Measurements from ENCODE around the gene ABCB8.
"Not testable (repeated sequence)": the region's sequence is repeated elsewhere in the genome, so short reads cannot be mapped to it uniquely, and the experiment has no call there.

The ABCB8 gene

GRCh38 chr7:151015967-151016366 is 12.3 kb upstream of the ABCB8 start:
- no peak for FAIRE-seq

DNA sequence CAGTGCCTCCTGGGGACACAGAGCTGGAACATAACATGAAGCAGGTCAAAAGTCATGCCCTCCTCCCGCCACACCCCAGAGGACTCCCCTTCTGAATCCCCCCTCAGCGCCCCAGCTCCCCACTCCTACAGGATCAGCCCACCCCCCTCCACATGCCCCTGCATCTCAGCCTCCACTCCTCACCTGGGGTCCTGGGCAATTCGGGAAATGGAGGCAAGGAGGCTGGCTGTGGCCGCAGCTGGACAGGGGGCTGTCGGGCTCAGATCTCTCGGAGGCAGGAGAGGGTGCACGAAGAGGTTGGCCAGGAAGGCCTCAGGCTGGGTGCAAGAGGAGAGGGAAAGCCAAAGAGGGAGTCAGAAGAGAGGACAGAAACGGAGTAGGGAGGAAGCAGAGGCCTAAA is 11.7 kb upstream of the ABCB8 start:
- no peak for FAIRE-seq

GRCh38 chr7:151016942-151017341 is 11.3 kb upstream of the ABCB8 start:
- no peak for FAIRE-seq

GRCh38 chr7:151017370-151017952 is 10.8 kb upstream of the ABCB8 start:
- no peak for FAIRE-seq

GRCh38 chr7:151017953-151018420 is 10.3 kb upstream of the ABCB8 start:
- FAIRE-seq, result no peak

- no peak for FAIRE-seq
These were observed 9.7 kb upstream of the ABCB8 start for GRCh38 chr7:151018421-151019129.

GRCh38 chr7:151019130-151019447 is 9.2 kb upstream of the ABCB8 start:
- no peak for FAIRE-seq

- FAIRE-seq, result no peak
These were observed 8.0 kb upstream of the ABCB8 start for GRCh38 chr7:151020231-151020630.

GRCh38 chr7:151023232-151023631 is 5.0 kb upstream of the ABCB8 start:
- no peak for FAIRE-seq

DNA sequence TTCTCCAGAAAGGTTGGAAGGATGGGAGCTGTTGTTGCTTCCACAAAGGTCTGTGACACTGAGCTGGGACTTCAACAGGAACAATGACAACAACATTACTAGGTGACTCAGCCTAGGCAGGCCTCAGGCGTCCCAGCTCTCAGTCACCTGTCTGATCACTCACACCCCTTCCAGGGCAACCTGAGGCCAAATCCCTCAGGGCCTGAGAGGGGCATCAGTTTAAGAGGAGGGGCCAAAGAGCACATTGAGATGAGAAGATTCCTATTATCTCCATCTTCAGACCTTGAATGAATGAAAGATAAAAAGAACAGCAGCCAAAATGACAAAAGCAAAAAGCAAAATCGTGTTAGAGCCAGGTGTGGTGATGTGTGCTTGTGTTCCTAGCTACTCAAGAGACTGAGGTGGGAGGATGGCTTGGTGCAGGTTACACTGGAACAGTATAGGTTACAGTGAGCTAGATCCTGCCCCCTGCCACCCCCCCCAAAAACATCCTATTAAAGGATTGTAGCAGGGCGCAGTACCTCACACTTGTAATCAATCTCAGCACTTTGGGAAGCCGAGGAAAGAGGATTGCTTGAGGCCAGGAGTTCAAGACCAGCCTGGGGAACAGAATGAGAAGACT is 3.7 kb upstream of the ABCB8 start, which contains the start of gene ATG9B:
ATG9B (minus strand) TSS at position 60 of the 622 bp plus-strand sequence. CDS start 71 bp downstream, outside the sequence.
- no peak for FAIRE-seq

DNA sequence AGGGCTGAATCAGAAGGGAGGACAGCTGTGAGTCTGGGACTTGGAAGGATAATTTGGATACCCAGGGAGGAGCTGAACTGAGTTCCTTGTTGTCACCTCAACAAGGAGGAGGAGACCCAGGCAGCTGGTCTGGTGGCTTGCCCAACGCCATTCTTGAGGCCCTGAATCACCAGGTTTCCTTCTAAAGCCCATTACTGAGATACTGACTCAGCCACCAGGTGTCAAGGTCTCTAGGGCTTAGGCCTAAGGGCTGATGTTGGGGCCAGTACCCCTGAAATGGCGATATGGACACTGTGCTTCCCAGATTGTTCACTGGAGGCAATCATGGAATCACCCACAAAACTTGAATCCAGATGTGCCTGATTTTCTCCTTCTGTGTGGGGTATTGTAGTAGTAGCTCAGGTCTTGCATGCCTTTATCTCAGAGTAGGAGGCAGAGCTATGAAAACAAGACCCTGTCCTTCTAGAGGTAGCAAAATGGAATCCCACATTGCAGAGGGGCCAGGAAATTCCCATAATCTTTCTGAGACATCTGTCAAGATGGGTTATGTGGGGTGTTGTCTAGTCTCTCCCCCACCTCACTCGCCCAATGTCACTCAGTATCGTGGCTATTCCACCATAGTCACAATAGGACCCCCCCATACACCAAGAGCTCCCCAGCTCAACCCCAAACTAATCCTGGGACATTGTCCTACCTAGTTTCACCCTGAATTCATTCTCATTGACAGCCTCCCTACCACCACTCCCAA is 2.2 kb upstream of the ABCB8 start:
- no peak for FAIRE-seq

DNA sequence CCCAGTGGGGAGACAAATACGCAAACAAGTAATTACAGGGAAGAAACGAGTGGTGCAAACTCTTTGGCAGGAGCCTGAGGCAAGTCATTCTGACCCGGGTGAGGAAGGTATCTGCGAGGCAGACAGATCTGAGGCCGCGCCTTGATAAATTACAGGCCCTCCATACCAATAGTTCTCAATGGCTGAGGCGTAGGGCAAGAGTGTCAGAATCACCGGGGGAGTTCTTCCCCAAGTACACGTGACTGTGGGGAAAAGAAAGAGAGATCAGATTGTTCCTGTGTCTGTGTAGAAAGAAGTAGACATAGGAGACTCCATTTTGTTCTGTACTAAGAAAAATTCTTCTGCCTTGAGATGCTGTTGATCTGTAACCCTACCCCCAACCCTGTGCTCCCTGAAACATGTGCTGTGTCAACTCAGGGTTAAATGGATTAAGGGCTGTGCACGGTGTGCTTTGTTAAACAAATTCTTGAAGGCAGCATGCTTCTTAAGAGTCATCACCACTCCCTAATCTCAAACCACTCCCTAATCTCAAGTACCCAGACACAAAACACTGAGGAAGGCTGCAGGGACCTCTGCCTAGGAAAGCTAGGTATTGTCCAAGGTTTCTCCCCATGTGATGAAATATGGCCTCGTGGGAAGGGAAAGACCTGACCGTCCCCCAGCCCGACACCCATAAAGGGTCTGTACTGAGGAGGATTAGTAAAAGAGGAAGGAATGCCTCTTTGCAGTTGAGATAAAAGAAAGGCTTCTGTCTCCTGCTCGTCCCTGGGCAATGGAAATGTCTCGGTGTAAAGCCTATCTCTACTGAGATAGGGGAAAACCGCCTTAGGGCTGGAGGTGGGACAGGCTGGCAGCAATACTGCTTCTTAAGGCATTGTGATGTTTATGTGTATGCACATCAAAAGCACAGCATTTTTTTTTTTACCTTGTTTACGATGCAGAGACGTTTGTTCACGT is 1.2 kb upstream of the ABCB8 start:
- not testable (repeated sequence) for FAIRE-seq

- FAIRE-seq, result not testable (repeated sequence)
These were observed 521 bp upstream of the ABCB8 start for GRCh38 chr7:151027728-151028130.

GRCh38 chr7:151028948-151029501 is 775 bp downstream of the ABCB8 start:
- FAIRE-seq, result no peak

DNA sequence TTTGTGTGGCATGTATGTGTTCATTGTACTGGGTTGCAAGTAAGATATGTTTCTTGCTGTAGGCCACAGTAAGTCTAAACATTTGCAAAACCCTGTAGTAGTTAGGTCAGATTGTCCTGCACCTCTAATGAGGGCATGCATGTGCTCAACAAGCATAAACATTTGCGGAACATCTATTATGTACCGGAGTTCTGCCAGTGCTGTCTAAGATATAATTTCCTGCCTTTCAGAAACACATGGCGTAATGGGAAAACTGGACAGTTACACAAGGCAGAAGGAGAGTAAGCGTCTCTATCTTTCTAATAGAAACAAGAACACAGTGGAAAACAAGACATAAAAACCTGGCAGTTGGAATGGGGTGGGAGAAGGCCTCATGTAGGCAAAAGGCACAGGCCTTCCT is 2.8 kb downstream of the ABCB8 start:
- FAIRE-seq, result peak; percentile 50

DNA sequence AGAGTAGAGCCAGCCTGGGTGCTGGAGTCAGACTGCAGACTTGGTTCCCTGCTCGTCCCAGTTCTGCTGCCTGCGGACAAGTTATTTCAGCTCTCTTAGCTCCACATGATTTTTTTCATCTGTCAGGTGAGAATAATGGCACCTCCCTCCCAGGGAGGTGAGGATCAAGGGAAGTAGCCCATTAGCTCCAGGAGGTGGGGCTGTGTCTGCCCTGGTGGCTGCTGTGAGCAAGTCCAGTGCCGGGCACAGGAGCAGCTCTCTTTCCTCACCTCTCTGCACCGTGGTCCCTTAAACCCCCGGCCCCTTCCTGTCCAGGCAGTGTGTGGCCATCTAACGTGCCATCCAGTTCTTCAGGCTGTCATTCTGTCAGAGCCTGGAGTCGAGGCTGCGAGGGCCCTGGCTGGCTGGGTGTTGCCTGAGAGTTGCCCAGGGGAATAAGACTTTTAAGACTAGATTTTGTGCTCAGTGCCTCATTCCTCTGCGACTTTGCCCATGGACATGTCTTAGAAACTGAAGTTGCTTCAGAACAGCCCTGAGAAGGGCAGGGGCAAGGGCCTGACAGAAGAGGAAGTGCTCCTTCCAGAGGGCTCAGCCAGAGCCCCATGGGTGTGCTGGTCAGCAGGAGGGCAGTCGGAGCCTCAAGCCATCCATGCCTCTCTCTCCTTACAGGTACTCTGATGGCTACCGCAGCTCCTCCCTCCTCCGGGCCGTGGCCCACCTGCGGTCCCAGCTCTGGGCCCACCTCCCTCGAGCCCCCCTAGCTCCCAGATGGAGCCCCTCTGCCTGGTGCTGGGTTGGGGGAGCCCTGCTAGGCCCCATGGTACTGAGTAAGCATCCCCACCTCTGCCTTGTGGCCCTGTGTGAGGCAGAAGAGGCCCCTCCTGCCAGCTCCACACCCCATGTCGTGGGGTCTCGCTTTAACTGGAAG is 5.0 kb downstream of the ABCB8 start:
- FAIRE-seq, result no peak

DNA sequence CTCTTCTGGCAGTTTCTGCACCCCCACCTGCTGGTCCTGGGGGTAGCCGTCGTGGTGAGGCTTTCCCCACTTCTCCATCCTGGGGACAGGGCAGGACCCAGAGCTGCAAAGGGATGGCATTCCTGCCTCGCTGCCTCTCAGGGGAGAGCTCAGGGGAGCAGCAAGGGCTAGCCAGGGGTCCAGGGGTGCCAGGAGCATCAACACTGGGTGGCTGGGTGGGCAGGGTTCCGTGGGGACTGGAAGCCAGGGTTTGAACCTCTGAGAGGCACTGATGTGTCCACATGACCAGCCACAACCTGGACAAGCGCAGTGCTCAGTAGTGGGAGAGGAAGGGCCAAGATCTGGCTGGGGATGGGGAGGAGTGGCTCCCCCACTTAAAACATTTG is 5.6 kb downstream of the ABCB8 start:
- no peak for FAIRE-seq

- no peak for FAIRE-seq
These were observed 6.2 kb downstream of the ABCB8 start for GRCh38 chr7:151034312-151035025.

DNA sequence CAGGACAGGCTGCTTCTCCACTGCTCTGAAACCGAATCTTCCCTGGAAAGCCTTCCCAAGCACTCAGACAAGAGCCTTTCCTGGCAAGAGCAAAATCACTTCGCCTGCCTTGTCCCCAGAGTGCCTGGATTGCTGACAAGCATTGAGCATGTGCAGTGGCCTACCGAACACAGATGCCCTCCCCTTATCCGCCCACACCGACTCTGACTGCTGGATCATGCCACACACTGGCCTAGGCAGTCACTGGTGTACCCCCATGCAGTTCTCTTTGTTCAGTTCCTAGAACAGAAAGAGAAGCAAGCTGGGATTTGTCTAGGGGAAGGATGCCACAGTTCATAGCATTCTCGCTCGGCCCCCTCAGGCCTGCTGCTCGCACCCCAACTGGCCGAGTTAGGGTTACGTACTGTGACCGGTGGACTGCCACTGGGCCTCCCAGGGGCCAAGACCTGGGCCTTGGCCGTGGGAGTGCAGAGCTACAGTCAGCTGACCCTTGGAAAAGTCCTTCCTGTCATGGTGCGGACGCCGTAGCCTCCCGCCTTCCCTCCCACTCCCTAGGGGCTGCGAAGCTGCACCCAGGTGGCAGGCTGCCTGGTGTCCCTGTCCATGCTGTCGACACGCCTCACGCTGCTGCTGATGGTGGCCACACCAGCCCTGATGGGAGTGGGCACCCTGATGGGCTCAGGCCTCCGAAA is 6.9 kb downstream of the ABCB8 start:
- no peak for FAIRE-seq

Measured in endometrium (tissue), 2 donors.